A549 (cell line): Measurements from ENCODE around the gene NRAS.

Experiments
- CTCF ChIP-seq: fragments of >200 bp; sonication (Bioruptor Twin); formaldehyde crosslinking; IDR thresholded peaks from 3 replicates; pipeline ENCODE4 v1.5.1; 2016
- EHMT2 ChIP-seq: fragments of 200-600 bp; sonication (generic); IDR thresholded peaks from 2 replicates; pipeline ENCODE4 v1.6.1; 2016; ENCODE audit warnings: antibody characterized with exemption, low read depth, mild to moderate bottlenecking, moderate library complexity
- EP300 ChIP-seq, 2 experiments: fragments of >200 bp; sonication (Bioruptor Twin); formaldehyde crosslinking; IDR thresholded peaks; 2 replicates in 1 of 2; 3 replicates in 1 of 2; pipeline ENCODE4 v1.6.1; 2016 to 2017
- ESRRA ChIP-seq: fragments of 150-350 bp; IDR thresholded peaks from 2 replicates; pipeline ENCODE4 v1.6.1; 2014; ENCODE audit warnings: mild to moderate bottlenecking, low read length, borderline replicate concordance
- HMGXB4 ChIP-seq: fragments of 250-450 bp; sonication (Bioruptor Pico); IDR thresholded peaks from 2 replicates; pipeline ENCODE4 v1.5.0; 2021; ENCODE audit warnings: mild to moderate bottlenecking, moderate library complexity, borderline replicate concordance
- NR3C1 ChIP-seq: fragments of >200 bp; sonication (Bioruptor Twin); formaldehyde crosslinking; IDR thresholded peaks from 3 replicates; pipeline ENCODE4 v1.6.1; 2017
- POLR2A ChIP-seq: IDR thresholded peaks from 2 replicates; pipeline ENCODE4 v1.6.1; 2012; ENCODE audit warnings: mild to moderate bottlenecking, low read length

GRCh38 chr1:114737314-114737849 lies 20.8 kb upstream of the NRAS start:
- TF ChIP-seq POLR2A = no peak
- TF ChIP-seq EP300 (IDR thresholded peaks at IDR 0.05) = no peak
- TF ChIP-seq ESRRA = no peak
- TF ChIP-seq NR3C1 = no peak
- no peak for TF ChIP-seq CTCF
- TF ChIP-seq EHMT2 = no peak
- no peak for TF ChIP-seq HMGXB4
